IMR-90 (cell line): ENCODE results near the gene GPRC5B.

Experiments
- BHLHE40 ChIP-seq: fragments of 150-350 bp; IDR thresholded peaks from 2 replicates; pipeline ENCODE4 v1.6.1; 2016; ENCODE audit warnings: mild to moderate bottlenecking, low read depth, low read length
- FOS ChIP-seq: fragments of 150-350 bp; IDR thresholded peaks from 2 replicates; pipeline ENCODE4 v1.6.1; 2016; ENCODE audit warnings: low read depth, low read length
- MXI1 ChIP-seq: IDR thresholded peaks from 2 replicates; pipeline ENCODE4 v1.6.1; 2012; ENCODE audit warnings: low read depth, mild to moderate bottlenecking, low read length, moderate library complexity, borderline replicate concordance
- POLR2A ChIP-seq: IDR thresholded peaks from 2 replicates; pipeline ENCODE4 v1.6.1; 2012; ENCODE audit warnings: mild to moderate bottlenecking, low read depth, low read length
- RAD21 ChIP-seq: IDR thresholded peaks from 2 replicates; pipeline ENCODE4 v1.6.1; 2012; ENCODE audit warnings: low read length, improper control_type of control experiment
- RCOR1 ChIP-seq: IDR thresholded peaks from 2 replicates; pipeline ENCODE4 v1.6.1; 2012; ENCODE audit warnings: mild to moderate bottlenecking, low read length, improper control_type of control experiment; ENCODE audit not compliant: insufficient replicate concordance
- RFX5 ChIP-seq: IDR thresholded peaks from 2 replicates; pipeline ENCODE4 v1.8.0; 2012; ENCODE audit warnings: low read depth, mild to moderate bottlenecking, low read length, moderate library complexity
- SMC3 ChIP-seq: fragments of 150-350 bp; IDR thresholded peaks from 2 replicates; pipeline ENCODE4 v1.6.1; 2016; ENCODE audit warnings: low read depth, mild to moderate bottlenecking, antibody characterized with exemption, low read length, moderate library complexity
- USF2 ChIP-seq: fragments of 150-350 bp; IDR thresholded peaks from 2 replicates; pipeline ENCODE4 v1.6.1; 2017; ENCODE audit warnings: mild to moderate bottlenecking, antibody characterized with exemption, low read length, low read depth
- TF ChIP-seq, protein P1 (sequence below): conservative IDR thresholded peaks from 2 replicates; pipeline ENCODE4 v1.5.1; 2012; ENCODE audit warnings: mild to moderate bottlenecking, low read depth, low read length, improper control_type of control experiment
- TF ChIP-seq, protein P2 (sequence below): fragments of 150-350 bp; IDR thresholded peaks from 2 replicates; pipeline ENCODE4 v1.6.1; 2016; ENCODE audit warnings: low read depth, mild to moderate bottlenecking, low read length, moderate library complexity, borderline replicate concordance

GRCh38 chr16:19812986-19813385 is 71.7 kb downstream of the GPRC5B start:
- TF ChIP-seq RCOR1, result no peak
- TF ChIP-seq, protein P1, sequence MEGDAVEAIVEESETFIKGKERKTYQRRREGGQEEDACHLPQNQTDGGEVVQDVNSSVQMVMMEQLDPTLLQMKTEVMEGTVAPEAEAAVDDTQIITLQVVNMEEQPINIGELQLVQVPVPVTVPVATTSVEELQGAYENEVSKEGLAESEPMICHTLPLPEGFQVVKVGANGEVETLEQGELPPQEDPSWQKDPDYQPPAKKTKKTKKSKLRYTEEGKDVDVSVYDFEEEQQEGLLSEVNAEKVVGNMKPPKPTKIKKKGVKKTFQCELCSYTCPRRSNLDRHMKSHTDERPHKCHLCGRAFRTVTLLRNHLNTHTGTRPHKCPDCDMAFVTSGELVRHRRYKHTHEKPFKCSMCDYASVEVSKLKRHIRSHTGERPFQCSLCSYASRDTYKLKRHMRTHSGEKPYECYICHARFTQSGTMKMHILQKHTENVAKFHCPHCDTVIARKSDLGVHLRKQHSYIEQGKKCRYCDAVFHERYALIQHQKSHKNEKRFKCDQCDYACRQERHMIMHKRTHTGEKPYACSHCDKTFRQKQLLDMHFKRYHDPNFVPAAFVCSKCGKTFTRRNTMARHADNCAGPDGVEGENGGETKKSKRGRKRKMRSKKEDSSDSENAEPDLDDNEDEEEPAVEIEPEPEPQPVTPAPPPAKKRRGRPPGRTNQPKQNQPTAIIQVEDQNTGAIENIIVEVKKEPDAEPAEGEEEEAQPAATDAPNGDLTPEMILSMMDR, result no peak
- TF ChIP-seq, protein P2, sequence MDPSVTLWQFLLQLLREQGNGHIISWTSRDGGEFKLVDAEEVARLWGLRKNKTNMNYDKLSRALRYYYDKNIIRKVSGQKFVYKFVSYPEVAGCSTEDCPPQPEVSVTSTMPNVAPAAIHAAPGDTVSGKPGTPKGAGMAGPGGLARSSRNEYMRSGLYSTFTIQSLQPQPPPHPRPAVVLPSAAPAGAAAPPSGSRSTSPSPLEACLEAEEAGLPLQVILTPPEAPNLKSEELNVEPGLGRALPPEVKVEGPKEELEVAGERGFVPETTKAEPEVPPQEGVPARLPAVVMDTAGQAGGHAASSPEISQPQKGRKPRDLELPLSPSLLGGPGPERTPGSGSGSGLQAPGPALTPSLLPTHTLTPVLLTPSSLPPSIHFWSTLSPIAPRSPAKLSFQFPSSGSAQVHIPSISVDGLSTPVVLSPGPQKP, result no peak
- no peak for TF ChIP-seq USF2
- TF ChIP-seq BHLHE40, result no peak
- TF ChIP-seq MXI1, result no peak
- TF ChIP-seq FOS, result no peak
- TF ChIP-seq POLR2A, result no peak
- TF ChIP-seq RAD21, result no peak
- TF ChIP-seq SMC3, result no peak
- TF ChIP-seq RFX5, result no peak
